GM18858 (cell line): ENCODE measurements around the gene C10orf62.
"Not testable (repeated sequence)": the region's sequence is repeated elsewhere in the genome, so short reads cannot be mapped to it uniquely, and the experiment has no call there.

Experiments used
- ATAC-seq: cut with Tn5 transposase; IDR thresholded peaks from one replicate; pipeline ENCODE4 v1.9.1; 2021; ENCODE audit not compliant: unreplicated experiment

Gene C10orf62

GRCh38 chr10:97589479-97589878, at the start of gene C10orf62:
C10orf62 (plus strand) TSS chr10:97589721; CDS start chr10:97589898, 177 bp downstream.
- ATAC-seq = no peak

DNA sequence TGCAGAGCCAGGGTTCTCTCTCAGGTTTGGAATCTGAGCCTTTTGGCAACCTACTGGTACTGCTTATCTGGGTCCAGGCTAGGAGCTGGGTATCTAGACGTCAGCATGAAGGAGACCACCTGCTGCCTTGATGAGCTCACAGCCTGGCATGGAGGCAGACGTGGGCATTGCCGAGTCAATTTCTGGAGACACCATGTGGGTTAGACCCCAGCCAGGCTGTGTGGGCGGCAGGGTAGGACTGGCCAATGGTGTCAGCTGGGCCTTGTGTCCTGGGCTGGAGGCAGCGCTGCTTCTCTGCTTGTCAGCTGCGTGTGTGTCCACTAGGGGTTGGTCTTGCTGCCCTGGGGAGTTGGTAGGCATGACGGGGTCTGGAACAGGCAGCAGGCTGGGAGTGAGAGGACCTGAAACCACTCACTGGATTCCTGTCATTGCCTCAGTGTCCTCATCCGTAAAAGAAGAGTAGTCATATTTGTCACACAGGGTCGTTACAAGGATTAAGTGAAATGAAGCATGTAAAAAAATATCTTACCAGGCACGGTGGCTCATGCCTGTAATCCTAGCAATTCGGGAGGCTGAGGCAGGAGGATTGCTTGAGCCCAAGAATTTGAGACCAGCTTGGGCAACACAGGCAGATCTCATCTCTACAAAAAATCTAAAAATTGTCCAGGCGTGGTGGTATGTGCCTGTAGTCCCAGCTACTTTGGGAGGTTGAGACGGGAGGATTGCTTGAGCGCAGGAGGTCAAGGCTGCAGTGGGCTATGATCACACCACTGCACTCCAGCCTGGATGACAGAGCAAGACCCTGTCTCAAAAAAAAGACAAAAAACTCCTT, 48.6 kb upstream of the C10orf62 start:
- no peak for ATAC-seq

DNA sequence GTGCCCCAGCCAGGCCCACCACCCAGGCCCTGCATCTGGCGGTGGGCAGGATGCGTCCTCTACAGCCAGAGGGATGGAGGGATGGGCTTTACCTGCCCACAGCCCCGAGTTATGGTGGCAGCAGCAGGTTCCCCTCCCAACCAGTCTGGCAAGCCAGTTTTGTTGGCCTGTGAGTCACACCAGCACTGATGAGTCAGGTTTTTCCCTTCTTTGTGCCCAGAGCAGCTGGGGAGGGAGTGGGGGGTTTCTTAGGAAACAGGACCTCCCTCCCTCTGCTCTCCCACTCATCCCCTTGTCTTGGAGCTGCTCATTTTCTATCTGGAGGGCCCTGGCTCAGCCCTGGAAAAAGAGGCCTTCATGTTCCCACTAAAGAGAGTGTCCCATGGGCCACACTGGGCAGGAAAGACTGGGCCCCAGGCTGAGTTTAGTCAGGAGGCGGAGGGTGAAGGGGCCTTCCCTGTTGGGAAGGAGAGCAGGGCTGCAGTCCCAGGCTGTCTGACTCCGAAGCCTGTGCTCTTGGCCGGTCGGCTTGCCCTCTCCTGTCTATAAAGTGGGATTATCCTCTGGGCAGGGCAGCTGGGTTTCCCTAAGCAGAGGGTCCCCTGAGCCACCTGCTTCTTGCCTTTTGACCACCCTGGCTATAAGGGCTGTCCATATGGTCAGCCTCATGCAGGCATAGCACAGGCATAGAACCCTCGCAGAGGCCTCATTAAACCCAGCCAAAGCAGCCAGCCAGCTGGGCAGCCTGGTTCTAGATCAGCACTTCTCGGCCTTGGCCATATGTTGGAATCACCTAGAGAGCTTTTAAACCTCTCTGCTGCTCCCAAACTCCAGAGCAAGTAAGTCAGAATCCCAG, 47.1 kb upstream of the C10orf62 start:
- ATAC-seq = no peak

- ATAC-seq = no peak
These were observed 46.4 kb upstream of the C10orf62 start for GRCh38 chr10:97543025-97543546.

DNA sequence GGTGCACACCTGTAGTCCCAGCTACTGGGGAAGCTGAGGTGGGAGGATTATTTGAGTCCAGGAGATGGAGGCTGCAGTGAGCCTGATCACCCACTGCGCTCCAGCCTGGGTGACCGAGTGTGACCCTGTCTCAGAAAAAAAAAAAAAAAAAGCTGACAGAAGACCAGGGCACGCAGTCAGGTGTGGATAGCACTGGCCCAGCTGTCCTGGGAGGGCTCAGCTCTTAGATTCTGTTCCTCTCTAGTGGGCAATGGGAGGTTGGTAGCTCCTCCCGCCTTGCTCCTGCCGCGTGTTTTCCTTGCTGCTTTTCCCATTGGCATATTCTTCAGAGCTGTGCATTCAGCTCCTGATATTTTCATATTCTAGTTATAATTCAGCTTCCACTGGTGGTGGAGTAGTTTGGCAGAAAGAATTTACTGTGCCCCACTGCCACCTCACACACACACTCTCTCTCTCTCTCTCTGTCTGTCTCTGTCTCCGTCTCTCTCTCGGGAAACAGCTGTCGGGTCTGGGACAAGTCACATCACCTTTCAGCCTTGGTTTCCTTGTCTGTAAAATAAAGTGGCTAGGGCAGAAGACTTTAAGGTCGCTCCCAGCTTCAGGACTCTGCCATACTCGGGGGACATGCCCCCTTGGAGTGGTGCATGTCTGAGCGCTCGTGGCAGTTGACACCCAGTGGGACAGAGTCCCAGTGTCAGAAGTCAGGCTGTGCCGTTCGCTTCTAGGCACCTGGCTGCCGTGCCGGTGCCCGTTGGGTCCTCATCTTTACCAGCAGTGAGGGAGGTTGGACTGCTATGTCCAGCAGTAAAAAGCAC, 42.9 kb upstream of the C10orf62 start:
- no peak for ATAC-seq

GRCh38 chr10:97547271-97547600, 42.3 kb upstream of the C10orf62 start:
- ATAC-seq = no peak

DNA sequence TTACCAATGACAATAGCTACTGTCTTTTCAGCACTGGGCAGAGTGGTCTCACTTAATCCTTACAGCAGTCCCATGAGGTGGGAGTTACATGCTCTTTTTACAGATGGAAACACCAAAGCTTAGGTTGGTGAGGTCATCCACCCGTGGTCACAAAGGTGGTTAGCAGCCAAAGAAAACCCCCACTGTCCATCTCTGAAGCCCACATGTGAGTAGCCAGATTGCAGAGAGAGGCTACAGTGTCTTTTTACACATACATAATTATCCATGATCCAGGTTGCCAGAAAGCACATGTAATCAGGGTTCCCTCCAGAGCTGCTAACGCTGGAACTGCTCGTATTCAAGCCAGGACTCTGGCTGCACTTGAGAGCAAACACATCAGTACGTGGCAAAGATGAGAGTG, 41.6 kb upstream of the C10orf62 start:
- no peak for ATAC-seq

DNA sequence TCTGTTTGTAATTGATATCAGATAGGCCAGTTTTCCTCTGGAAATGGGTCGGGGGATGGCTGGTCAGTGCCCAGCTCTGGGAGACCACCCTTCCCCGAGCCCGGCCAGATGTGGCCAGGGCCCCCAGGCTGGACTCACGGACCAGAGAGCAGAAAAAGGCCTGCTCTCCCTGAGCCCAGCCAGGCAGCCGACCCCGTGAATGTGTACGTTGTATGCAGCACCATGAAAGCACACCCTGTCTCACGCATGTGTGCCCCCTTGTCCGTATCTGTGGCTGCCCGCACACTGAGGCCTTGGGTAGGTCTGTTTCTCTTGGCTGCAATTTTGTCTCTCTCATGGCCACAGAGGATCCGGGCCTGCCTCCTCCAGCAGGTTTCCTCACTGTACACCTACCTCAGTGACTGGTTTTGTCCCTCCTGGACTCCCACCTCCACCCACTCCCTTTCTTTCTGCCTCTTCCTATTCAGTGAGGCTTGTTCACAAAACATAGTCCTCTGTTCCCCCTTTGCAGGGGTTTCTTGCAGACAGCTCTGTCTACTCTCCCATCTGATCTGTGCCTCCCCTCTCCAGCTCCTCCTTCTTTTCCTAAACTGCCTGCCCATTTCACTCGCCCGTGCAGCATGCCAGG, 40.6 kb upstream of the C10orf62 start:
- no peak for ATAC-seq

DNA sequence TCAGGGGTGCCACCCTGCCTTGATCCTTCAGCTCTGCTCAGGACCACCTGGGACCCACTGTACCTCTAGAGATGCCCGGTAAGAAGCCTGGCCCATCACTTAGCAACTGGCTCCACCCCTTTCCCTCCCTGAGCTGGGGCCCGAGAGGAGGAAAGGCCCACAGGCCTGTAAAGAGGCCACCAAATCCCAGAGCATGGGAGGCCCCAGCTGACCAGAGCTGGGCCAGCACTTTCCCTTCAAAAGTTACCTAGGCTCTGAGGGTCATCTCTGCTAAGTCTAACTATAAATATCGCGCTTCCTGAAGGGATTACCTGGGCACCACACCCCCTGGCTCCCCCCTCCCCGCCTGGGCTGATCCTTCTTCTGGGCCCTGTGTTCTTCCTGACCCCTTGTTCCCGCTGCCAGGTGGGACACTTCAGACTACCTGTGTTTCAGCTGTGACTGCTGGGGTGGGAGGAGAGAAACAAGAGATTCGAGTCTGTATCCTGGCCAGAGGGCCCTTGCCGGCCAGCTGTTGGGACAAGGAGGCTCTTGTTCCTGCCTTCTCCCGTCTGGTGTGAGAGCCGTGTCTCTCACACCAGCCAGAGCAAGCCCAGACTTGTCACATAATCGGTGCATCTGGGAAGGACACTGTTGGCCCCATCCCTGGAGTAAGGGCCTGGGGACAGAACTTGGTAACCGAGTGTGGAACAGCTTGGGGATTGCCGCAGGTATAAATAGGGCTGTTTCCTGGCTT, 39.8 kb upstream of the C10orf62 start:
- ATAC-seq = no peak

DNA sequence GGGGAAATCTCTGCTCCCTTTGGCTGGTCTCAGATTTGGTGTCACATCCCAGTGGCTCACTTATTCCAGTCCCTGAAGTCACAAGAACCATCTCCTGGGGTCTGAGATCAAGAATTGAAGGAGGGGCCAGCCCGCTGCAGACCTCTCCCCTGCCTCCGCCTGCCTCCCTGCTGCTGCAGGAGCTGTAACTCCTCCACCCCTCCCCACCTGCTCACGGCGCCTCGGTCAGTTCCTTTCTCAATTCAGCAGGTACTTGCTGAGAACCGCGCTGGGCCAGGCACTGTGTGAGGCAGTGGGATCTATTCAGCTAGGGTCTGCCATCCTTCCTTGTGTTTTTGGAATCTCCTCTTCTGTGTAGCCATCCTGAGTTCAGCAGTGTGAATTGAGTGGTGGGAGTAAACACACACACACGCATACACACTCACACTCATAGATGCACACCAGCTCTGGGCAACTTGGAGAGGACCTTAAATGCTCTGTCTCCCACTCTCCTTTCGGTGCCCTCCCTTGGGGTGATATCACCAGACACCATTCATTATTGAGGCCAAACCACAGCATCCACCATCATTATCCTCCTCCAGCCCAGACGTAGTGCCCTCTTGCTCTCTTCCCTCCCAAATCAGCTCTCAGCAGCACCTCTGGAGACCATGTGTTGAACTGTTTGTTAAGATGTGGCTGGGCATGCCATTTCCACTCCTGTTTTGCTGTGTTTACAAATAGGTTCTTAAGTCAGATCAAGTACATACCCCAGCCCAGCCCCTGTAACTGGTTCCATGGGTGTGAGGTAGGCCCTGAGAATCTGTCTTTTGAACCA, 39.0 kb upstream of the C10orf62 start:
- ATAC-seq = no peak

DNA sequence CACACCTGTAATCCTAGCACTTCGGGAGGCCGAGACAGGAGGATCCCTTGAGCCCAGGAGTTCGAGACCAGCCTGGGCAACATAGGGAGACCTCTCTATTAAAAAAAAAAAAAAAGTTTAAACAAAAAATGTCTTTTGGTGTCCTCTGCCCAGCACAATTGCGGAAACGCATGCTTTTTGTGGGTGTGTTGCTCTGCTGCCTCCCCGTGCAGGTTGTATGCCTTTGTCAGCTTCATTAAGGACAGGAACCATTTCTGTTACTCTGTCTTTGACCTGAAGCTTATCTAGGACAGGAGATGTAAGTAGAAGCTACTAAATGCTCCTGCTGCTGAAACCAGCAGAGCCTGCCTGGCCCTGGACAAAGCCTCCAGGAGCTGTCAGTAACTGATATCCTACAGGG, 38.2 kb upstream of the C10orf62 start:
- no peak for ATAC-seq

DNA sequence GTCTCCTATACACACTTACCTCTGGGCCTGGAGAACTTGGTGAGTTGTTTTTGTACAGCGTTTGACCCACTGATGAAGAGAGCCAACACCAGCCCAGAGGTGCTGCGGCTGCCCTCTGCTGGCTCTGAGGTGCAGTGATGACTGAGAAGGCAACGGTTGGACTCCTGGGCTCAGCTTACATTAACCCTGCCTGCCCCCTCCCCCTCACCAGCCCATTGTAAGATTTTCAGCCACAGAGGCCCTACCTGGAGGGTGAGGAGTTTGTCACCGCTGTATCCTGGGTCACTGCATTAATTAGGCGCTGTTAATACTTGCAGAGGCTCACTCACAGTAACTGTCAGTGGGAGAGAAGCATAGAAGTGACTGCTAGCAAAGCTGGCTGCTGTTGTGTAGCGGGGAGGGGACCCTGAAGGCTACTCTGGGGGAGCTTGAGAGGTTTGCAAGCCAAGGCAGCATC, 35.9 kb upstream of the C10orf62 start:
- no peak for ATAC-seq

DNA sequence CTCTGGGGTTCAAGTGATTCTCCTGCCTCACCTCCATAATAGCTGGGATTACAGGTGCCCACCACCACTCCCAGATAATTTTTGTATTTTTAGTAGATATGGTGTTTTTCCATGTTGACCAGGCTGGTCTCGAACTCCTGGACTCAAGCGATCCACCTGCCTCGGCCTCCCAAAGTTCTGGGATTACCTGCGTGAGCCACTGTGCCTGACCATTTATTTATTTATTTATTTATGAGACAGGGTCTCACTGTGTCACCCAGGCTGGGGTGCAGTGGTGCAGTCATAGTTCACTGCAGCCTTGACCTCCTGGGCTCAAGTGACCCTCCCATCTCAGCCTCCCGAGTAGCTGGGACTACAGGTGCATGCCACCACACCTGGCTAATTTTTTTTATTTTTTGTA, 35.2 kb upstream of the C10orf62 start:
- ATAC-seq = not testable (repeated sequence)

DNA sequence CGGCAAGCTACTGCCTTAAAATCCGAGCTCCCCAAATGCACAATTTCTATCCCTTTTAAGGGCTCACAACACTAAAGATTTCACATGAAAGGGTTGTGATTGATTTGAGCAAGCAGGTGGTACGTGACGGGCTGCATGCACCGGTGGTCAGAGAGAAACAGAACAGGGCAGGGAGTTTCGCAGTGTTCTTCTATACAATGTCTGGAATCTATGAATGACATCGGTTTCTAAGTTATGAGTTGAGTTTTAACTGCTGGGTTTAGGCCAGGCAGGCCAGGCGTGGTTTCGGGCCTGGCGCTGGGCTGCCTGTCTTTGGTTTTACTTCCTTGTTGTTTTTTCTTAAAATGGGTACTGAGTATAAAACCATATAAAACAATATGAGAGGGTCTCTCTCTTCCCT, 34.0 kb upstream of the C10orf62 start:
- not testable (repeated sequence) for ATAC-seq

DNA sequence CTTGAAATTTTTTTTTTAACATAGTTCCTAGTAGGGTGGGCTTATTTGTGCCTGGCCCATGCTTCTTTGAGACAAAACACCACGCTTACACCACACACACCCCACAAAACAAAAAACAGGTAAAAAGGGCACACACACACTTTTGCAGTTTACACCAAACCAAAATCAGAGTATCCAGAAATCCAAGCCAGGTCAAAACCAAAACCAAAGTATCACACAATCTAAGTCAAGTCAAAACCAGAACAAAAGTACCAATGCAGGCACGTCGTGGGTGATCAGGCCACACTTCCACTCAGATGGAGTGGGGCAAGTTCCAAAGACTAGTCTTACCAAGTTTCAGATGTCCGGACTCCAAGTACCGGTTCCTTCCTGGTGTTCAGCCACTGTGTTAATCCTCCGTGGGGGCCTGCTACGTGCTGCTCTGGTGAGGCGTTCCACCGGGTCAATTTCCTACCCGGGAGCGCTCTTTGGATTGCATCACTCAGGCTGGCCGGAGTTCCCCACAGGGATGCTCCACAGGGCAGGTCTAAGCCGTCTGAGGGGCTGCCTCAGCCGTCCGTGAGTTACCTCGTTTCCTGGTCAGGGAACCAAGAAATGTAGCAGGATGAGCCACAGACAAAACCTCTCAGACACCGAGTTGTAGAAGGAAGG, 28.7 kb upstream of the C10orf62 start:
- ATAC-seq = not testable (repeated sequence)

DNA sequence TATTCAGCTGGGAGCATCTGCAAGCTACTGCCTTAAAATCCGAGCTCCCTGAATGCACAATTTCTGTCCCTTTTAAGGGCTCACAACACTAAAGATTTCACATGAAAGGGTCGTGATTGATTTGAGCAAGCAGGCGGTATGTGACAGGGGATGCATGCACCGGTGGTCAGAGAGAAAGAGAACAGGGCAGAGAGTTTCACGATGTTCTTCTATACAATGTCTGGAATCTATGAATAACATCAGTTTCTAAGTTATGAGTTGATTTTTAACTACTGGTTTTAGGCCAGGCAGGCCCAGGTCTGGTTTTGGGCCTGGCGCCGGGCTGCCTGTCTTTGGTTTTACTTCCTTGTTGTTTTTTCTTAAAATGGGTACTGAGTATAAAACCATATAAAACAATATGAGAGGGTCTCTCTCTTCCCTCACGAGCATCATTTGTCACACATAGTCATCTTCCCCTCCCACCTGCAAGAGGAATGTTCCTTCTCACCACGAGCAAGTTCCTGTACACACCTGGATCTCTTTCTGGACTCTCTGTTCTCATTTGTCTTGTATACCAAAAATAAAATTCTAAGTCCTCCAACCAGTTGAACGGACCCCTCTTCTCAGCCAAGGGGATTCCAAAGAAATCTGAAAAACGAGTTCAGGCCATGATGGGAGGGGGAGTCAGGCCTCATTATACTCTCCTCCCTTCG, 28.0 kb upstream of the C10orf62 start:
- not testable (repeated sequence) for ATAC-seq

DNA sequence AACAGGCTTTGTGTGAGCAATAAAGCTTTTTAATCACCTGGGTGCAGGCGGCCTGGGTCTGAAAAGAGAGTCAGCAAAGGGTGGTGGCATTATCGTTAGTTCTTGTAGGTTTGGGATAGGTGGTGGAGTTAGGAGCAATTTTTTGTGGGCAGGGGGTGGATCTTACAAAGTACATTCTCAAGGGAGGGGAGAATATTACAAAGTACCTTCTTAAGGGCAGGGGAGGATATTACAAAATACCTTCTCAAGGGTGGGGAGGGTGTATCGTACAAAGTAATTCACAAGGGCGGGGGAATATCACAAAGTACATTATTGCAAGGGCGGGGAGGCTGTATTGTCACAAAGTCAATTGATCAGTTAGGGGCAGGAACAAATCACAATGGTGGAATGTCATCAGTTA, 27.2 kb upstream of the C10orf62 start:
- ATAC-seq = not testable (repeated sequence)

GRCh38 chr10:97563337-97563736, 26.2 kb upstream of the C10orf62 start:
- ATAC-seq = no peak
